Cardiac muscle cell (in vitro differentiated cells and primary cell): Measurements from ENCODE around the gene CD302. TPM values are rescaled to one million over a fixed set of nuclear protein-coding genes. Genes with fewer than 3 reads are reported as not detected.
"Not testable (repeated sequence)": the region's sequence is repeated elsewhere in the genome, so short reads cannot be mapped to it uniquely, and the experiment has no call there.

Source experiments
- DNase-seq, 2 donors: peaks; one replicate each; pipeline versions ENCODE4 v3.0.0 to v3.0.0-alpha.2; 2010 to 2017; ENCODE audit warnings: low read depth in 1 of 2, low spot score in 1 of 2
- H3K27ac ChIP-seq: fragments of 200-600 bp; sonication (generic); 2 replicates; pipeline ENCODE4 v1.5.1; 2016
- H3K27me3 ChIP-seq: fragments of 200-600 bp; sonication (generic); 2 replicates; pipeline ENCODE4 v1.6.0; 2016; ENCODE audit warnings: control low read depth
- H3K36me3 ChIP-seq: fragments of 200-600 bp; sonication (generic); 2 replicates; pipeline ENCODE4 v1.5.1; 2016; ENCODE audit warnings: control low read depth
- H3K4me1 ChIP-seq: fragments of 200-600 bp; sonication (generic); 2 replicates; pipeline ENCODE4 v1.8.1; 2017; ENCODE audit warnings: low read depth, mild to moderate bottlenecking, mixed run types
- H3K4me3 ChIP-seq: fragments of 200-600 bp; sonication (generic); 2 replicates; pipeline ENCODE4 v1.5.1; 2016; ENCODE audit warnings: mild to moderate bottlenecking
- H3K9me3 ChIP-seq: fragments of 200-600 bp; sonication (generic); 2 replicates; pipeline ENCODE4 v1.5.1; 2017; ENCODE audit warnings: low read depth, mild to moderate bottlenecking, control low read depth
- polyA plus RNA-seq: library from polyadenylated mRNA; unstranded; fragments of >200 nt; fragmentation: Nextera tagmentation; extraction: Ambion mirVana; gene quantifications from 2 replicates; pipeline ENCODE4 v1.2.1, GENCODE V29; 2016
- total RNA-seq: library from RNA; depleted of rRNA; stranded (reverse); fragments of >200 nt; gene quantifications from 2 replicates; pipeline ENCODE4 v1.2.3, GENCODE V29; 2016
- TF ChIP-seq, protein P1 (sequence below): IDR thresholded peaks from 2 replicates; pipeline ENCODE4 v1.5.1; 2012; ENCODE audit warnings: low read depth, mild to moderate bottlenecking, low read length

Gene CD302
- total and polyA plus RNA-seq, 2 experiments from 2014 or later: 0.42 to 0.65 TPM

DNA sequence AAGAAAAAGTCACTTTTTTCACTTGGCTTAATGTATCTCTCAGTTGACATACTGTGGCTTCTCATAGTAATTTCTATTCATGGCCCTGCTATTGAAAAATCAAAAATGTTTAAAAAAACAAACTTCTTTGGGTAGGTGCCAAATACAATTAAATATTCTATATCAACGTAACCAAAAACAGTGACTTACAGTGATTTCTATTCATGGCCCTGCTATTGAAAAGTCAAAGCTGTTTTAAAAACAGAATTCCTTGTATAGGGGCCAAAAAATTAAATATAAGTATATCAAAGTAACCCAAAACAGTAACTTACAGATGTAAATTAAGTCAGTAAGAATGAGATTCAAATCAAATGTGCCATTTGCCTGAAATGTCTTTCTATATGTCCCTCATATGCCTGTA, 31.4 kb upstream of the CD302 start:
- Histone ChIP-seq H3K9me3 (no peaks in the 10 kb centered on the region), H3K27me3 (peaks cover 17% of the 10 kb centered on the region), H3K4me3 (no peak overlapping the region), H3K27ac (no peak overlapping the region), H3K4me1 (no peaks in the 10 kb centered on the region), H3K36me3 (no peaks in the 10 kb centered on the region)
- no peak for DNase-seq
- TF ChIP-seq, protein P1, sequence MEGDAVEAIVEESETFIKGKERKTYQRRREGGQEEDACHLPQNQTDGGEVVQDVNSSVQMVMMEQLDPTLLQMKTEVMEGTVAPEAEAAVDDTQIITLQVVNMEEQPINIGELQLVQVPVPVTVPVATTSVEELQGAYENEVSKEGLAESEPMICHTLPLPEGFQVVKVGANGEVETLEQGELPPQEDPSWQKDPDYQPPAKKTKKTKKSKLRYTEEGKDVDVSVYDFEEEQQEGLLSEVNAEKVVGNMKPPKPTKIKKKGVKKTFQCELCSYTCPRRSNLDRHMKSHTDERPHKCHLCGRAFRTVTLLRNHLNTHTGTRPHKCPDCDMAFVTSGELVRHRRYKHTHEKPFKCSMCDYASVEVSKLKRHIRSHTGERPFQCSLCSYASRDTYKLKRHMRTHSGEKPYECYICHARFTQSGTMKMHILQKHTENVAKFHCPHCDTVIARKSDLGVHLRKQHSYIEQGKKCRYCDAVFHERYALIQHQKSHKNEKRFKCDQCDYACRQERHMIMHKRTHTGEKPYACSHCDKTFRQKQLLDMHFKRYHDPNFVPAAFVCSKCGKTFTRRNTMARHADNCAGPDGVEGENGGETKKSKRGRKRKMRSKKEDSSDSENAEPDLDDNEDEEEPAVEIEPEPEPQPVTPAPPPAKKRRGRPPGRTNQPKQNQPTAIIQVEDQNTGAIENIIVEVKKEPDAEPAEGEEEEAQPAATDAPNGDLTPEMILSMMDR: no peak

DNA sequence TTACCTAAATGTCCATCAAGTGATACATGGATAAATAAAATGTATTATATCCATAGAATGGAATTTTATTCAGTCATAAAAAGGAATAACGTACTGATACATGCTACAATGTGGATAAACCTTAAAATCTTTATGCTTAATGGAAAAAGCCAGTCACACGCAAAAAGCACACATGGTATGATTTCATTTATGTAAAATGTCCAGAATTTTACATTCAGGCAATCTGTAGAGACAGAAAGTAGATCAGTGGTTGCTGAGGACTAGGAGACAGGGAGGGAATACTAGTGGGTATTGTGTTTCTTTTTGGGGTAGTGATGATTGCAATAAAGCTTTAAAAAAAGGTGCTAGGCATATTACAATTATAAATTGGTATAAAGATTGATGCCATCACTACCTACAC, 30.7 kb upstream of the CD302 start:
- no peaks in the 10 kb centered on the region for H3K9me3 ChIP-seq
- H3K4me1 ChIP-seq: no peaks in the 10 kb centered on the region
- no peaks in the 10 kb centered on the region for H3K36me3 ChIP-seq
- H3K27me3 ChIP-seq: peaks cover 17% of the 10 kb centered on the region
- no peak for DNase-seq
- H3K27ac ChIP-seq: no peak overlapping the region
- TF ChIP-seq, protein P1: no peak
- no peak overlapping the region for H3K4me3 ChIP-seq

DNA sequence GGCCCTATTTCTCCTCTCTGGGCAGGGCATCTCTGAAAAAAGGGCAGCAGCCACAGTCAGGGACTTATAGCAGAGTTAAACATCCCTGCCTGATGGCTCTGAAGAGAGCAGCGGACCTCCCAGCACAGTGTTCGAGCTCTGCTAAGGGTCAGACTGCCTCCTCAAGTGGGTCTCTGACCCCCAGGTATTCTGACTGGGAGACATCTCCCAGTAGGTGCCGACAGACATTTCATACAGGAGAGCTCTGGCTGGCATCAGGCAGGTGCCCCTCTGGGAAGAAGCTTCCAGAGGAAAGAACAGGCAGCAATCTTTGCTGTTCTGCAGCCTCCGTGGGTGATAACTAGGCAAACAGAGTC, 24.4 kb upstream of the CD302 start:
- not testable (repeated sequence) for H3K36me3 ChIP-seq, H3K9me3 ChIP-seq, H3K4me3 ChIP-seq, DNase-seq, H3K27ac ChIP-seq, H3K4me1 ChIP-seq, H3K27me3 ChIP-seq

DNA sequence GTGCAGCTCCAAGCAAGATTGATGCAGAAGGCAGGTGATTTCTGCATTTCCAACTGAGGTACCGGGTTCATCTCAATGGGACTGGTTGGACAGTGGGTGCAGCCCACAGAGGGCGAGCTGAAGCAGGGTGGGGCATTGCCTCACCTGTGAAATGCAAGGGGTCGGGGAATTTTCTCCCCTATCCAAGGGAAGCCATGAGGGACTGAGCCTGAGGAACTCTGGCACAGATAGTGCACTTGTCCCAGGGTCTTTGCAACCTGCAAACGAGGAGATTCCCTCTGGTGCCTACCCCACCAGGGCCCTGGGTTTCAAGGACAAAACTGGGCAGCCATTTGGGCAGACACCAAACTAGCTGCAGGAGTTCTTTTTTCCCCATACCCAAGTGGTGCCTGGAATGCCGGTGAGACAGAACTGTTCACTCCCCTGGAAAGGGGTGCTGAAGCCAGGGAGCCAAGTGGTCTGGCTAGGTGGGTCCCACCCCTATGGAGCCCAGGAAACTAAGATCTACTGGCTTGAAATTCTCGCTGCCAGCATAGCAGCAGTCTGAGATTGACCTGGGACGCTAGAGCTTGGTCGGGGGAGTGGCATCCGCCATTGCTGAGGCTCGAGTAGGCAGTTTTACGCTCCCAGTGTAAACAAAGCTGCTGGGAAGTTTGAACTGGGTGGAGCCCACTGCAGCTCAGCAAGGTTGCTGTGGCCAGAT, 23.9 kb upstream of the CD302 start:
- H3K4me3 ChIP-seq, H3K27me3 ChIP-seq, H3K36me3 ChIP-seq, H3K4me1 ChIP-seq, DNase-seq, H3K27ac ChIP-seq, H3K9me3 ChIP-seq: not testable (repeated sequence)

- Histone ChIP-seq H3K36me3 (no peaks in the 10 kb centered on the region), H3K27ac (no peak overlapping the region), H3K4me1 (no peaks in the 10 kb centered on the region), H3K4me3 (no peak overlapping the region), H3K9me3 (no peaks in the 10 kb centered on the region), H3K27me3 (no peaks in the 10 kb centered on the region)
- TF ChIP-seq, protein P1: no peak
- no peak for DNase-seq
Measured at GRCh38 chr2:159818940-159819339, 20.9 kb upstream of the CD302 start.

GRCh38 chr2:159817283-159817682, 19.3 kb upstream of the CD302 start:
- Histone ChIP-seq H3K36me3 (no peaks in the 10 kb centered on the region), H3K4me3 (no peak overlapping the region), H3K27ac (no peak overlapping the region), H3K4me1 (no peaks in the 10 kb centered on the region), H3K27me3 (no peaks in the 10 kb centered on the region), H3K9me3 (no peaks in the 10 kb centered on the region)
- no peak for DNase-seq
- TF ChIP-seq, protein P1: no peak

- Histone ChIP-seq H3K9me3 (no peaks in the 10 kb centered on the region), H3K4me1 (no peaks in the 10 kb centered on the region), H3K27me3 (no peaks in the 10 kb centered on the region), H3K4me3 (no peak overlapping the region), H3K27ac (no peak overlapping the region), H3K36me3 (no peaks in the 10 kb centered on the region)
- TF ChIP-seq, protein P1: no peak
- DNase-seq: no peak
Measured at GRCh38 chr2:159811232-159811631, 13.2 kb upstream of the CD302 start.
